Middle frontal gyrus (tissue), 1 donor: Measurements from ENCODE around the gene SERTAD3.
"Not testable (repeated sequence)": the region's sequence is repeated elsewhere in the genome, so short reads cannot be mapped to it uniquely, and the experiment has no call there.

Experiments used
- DNase-seq: peaks from one replicate; pipeline ENCODE4 v3.0.0-alpha.2; 2015; ENCODE audit warnings: low spot score; ENCODE audit errors: extremely low spot score

Gene SERTAD3

GRCh38 chr19:40411125-40411842 is 32.9 kb downstream of the SERTAD3 start:
- no peak for DNase-seq

DNA sequence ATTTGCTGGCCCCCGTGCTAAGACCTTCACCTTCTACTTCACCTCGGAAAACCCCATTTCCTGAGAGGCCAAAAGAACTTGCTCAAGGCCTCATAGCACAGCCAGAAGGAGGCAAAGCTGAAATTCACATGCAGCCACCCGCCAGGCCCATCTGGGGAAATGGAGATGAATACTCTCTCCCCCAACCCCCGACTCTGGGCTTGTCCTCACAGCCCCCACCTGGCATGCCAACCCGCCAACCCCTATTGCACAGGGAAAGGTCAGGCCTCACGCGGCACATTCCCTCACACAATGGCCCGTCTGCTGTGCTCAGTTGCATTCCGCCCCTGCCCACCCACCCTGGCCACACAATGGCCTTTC is 34.1 kb downstream of the SERTAD3 start:
- DNase-seq: no peak

GRCh38 chr19:40408598-40408925 is 35.6 kb downstream of the SERTAD3 start:
- not testable (repeated sequence) for DNase-seq

GRCh38 chr19:40407714-40408597 is 36.2 kb downstream of the SERTAD3 start:
- DNase-seq: no peak

DNA sequence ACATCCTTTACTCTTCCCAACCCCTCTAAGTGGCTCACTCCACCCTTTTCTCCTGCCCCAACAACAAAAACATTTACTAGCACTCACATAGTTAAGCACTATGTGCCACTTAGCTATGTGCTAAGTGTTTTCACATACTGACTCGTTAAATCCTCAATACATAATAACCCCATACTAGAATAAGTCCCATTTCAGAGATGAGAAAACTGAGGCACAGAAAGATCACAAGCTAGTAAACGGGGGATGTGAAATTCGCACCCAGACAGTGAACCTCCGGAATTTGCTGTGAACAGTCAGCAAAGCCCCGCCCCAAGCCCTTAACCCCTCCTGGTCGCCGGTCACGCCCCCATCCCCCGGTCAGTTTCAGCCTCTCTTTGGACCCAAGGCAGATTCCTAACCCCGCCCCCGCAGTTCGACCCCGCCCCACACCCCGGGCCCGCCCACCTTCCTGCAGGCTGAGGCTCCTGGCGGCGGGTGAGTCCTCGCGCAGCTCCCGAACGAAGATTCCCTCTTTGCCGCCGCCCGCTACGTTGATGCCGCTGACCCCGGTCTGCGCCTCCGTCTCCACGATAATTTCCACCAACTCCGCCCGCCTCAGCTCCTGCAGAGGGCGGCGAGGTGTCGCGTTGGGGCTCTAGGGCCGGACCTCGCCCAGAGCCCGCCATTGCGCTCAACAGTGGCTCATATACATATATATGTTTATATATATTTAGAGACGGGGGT is 40.7 kb downstream of the SERTAD3 start:
- DNase-seq: no peak

DNA sequence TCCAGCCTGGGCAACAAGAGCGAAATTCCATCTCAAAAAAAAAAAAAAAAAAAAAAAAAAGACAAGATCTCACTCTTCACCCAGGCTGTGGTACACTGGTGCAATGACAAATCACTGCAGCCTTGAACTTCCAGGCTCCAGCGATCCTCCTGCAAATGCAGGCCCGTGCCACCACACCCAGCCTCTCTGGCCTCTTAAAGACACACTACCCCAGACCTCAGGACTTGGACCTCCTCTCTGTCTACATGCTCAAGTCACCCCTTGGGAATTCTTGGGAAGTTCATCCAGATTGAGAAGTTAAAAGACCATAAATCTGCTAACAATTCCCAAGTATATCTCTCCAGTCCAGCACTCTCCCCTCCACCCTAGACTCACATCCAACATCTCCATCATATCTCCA is 43.6 kb downstream of the SERTAD3 start:
- no peak for DNase-seq

- no peak for DNase-seq
Measured at GRCh38 chr19:40398417-40399131, 45.6 kb downstream of the SERTAD3 start.

GRCh38 chr19:40397568-40397906 is 46.6 kb downstream of the SERTAD3 start:
- DNase-seq: no peak

DNA sequence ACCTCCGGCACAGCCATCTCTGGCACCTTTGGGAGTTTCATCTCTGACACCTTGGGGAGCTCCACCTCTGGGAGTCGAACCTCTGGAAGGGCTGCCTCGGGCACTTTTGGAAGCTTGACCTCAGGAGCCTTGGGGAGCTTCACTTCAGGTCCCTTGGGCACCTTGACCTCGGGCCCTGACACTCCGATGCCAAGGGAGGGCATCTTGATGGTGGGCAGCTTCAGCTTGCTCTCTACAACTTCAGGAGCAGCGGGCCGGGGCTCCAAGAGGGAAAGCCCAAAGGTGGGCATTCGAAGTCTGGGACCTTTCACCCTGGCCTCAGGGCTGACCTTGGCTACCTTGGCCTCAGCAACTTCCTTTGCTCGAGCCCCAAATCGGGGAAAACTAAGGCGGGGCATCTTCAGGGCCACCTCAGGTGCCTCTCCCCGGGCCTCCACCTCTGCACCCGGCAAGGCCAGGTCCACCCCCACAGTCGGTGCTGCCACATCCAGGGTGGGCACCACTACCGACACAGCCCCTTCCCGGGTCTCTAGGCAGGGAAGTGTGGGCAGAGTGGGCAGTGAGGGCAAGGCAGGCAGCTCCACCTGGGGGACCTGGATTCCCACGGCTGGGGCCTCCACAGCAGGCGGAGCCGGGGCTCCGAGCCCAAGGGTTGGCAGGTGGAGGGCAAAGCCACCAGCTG is 47.1 kb downstream of the SERTAD3 start:
- no peak for DNase-seq

- no peak for DNase-seq
Measured at GRCh38 chr19:40395956-40396355, 48.2 kb downstream of the SERTAD3 start.

GRCh38 chr19:40394816-40395210 is 49.3 kb downstream of the SERTAD3 start:
- DNase-seq: no peak

- DNase-seq: no peak
Measured at GRCh38 chr19:40393894-40394815, 50.0 kb downstream of the SERTAD3 start.

- no peak for DNase-seq
Measured at GRCh38 chr19:40392894-40393517, 51.1 kb downstream of the SERTAD3 start.

DNA sequence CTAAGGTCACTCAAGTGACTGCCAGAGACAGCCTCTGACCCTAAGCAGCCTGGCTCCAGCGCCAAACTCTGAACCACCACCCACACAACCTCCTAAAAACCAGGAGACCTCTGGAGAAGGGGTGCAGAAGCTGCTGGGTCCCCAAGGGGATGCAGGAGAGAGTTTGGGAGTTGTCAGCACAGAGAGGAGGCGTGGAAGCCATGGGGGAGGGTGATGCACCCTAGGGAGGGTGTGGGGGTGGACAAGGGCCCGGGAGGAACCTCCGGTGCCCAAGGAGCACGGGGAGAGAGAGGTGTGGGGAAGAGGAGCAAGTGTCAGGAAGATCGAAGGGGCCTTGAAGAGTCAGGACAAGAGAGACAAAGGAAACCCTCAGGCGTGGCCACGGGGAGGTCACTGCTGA is 52.0 kb downstream of the SERTAD3 start:
- DNase-seq: no peak
